Lung microvascular endothelial cell (primary cell): ENCODE results near the gene PARS2. TPM values are rescaled to one million over a fixed set of nuclear protein-coding genes. Genes with fewer than 3 reads are reported as not detected.
A peak's percentile ranks its signal among the peaks of the same experiment; 100 is the strongest.

Source experiments
- DNase-seq, 2 donors: peaks; one replicate each; pipeline versions ENCODE4 v3.0.0 to v3.0.0-alpha.2; 2010; ENCODE audit warnings: low read depth in 2 of 2
- total RNA-seq: library from RNA; depleted of rRNA; stranded (reverse); fragments of >200 nt; gene quantifications from 2 replicates; pipeline ENCODE4 v1.2.1, GENCODE V29; 2014

Gene PARS2
- total RNA-seq, 1 donor from 2014 or later: 3.8 TPM

- no peak for DNase-seq
Observed at GRCh38 chr1:54741531-54741930, 22.8 kb downstream of the PARS2 start.

GRCh38 chr1:54738244-54738643, 26.1 kb downstream of the PARS2 start:
- no peak for DNase-seq

GRCh38 chr1:54736685-54737084, 27.6 kb downstream of the PARS2 start:
- no peak for DNase-seq

GRCh38 chr1:54728027-54728426, 36.3 kb downstream of the PARS2 start:
- peak in 1 of 2 donors; percentile 32 for DNase-seq

- no peak for DNase-seq
Observed at GRCh38 chr1:54724771-54725170, 39.6 kb downstream of the PARS2 start.

GRCh38 chr1:54723985-54724384, 40.3 kb downstream of the PARS2 start:
- no peak for DNase-seq

- DNase-seq: no peak
Observed at GRCh38 chr1:54721719-54722118, 42.6 kb downstream of the PARS2 start.

- peak in 1 of 2 donors; percentile 57 for DNase-seq
Observed at GRCh38 chr1:54716299-54717047, 47.9 kb downstream of the PARS2 start.

GRCh38 chr1:54715493-54716298, 48.6 kb downstream of the PARS2 start, which contains the start of gene TTC4:
TSS of gene TTC4 (plus strand) at chr1:54715861. CDS start at chr1:54715909, 48 bp downstream.
- DNase-seq: peak; percentile 81 to 84

- DNase-seq: no peak
Observed at GRCh38 chr1:54714881-54715492, 49.3 kb downstream of the PARS2 start.

- no peak for DNase-seq
Observed at GRCh38 chr1:54711536-54711935, 52.8 kb downstream of the PARS2 start.

GRCh38 chr1:54710841-54711240, 53.5 kb downstream of the PARS2 start:
- no peak for DNase-seq

- no peak for DNase-seq
Observed at GRCh38 chr1:54710434-54710833, 53.9 kb downstream of the PARS2 start.

GRCh38 chr1:54709547-54710292, 54.6 kb downstream of the PARS2 start:
- no peak for DNase-seq

GRCh38 chr1:54708385-54708784, 55.9 kb downstream of the PARS2 start:
- no peak for DNase-seq

Other genes with a start within 250 kb of the PARS2 start
- gene ACOT11, start 216.3 kb downstream of the PARS2 start, total RNA-seq: 0.40 and 3.1 TPM in 2 replicates
- not detected in 2 replicates for gene FAM151A, start 141.0 kb downstream of the PARS2 start, total RNA-seq
- gene MROH7, start 122.7 kb downstream of the PARS2 start, total RNA-seq: under 0.01 TPM in 1 of 2 replicates, not detected in the other
- gene TTC4, start 48.7 kb downstream of the PARS2 start, total RNA-seq: 9.6 and 11.9 TPM in 2 replicates
- gene TTC22, start 36.8 kb upstream of the PARS2 start, total RNA-seq: under 0.01 TPM in 1 of 2 replicates, not detected in the other
- 55.8 and 67.1 TPM in 2 replicates for gene DHCR24, start 122.7 kb upstream of the PARS2 start, total RNA-seq
- not detected in 2 replicates for gene TMEM61, start 216.1 kb upstream of the PARS2 start, total RNA-seq
- not detected in 2 replicates for gene BSND, start 234.4 kb upstream of the PARS2 start, total RNA-seq